Naive B cell (primary cell): ENCODE data around the gene FGD2. TPM values are rescaled to one million over a fixed set of nuclear protein-coding genes. Genes with fewer than 3 reads are reported as not detected.

Source experiments
- ATAC-seq, 2 donors: fragments of 150-1000 bp; cut with Tn5 transposase; 2 replicates each; pipeline ENCODE4 v1.10.0; 2021; ENCODE audit warnings: low read depth in 2 of 2, mild to moderate bottlenecking in 2 of 2, moderate library complexity in 2 of 2
- DNase-seq: peaks from one replicate; pipeline ENCODE4 v3.0.0; 2022
- H3K27ac Mint-ChIP-seq, 6 donors: one replicate each; pipeline ENCODE4 v1.8.0; 2020 to 2022; ENCODE audit warnings: mild to moderate bottlenecking in 6 of 6, mixed read lengths in 6 of 6, moderate library complexity in 5 of 6, inconsistent platforms in 2 of 6
- H3K27me3 Mint-ChIP-seq, 3 donors: one replicate each; pipeline ENCODE4 v1.8.0; 2021 to 2022; ENCODE audit warnings: mixed read lengths in 3 of 3, mild to moderate bottlenecking in 1 of 3
- H3K36me3 Mint-ChIP-seq, 2 donors: one replicate each; pipeline ENCODE4 v1.8.0; 2020 to 2022; ENCODE audit warnings: mixed read lengths in 2 of 2, inconsistent platforms in 1 of 2, mild to moderate bottlenecking in 1 of 2
- H3K4me1 Mint-ChIP-seq, 3 donors: one replicate each; pipeline ENCODE4 v1.8.0; 2020 to 2022; ENCODE audit warnings: mixed read lengths in 3 of 3, inconsistent platforms in 1 of 3, mild to moderate bottlenecking in 1 of 3, moderate library complexity in 1 of 3
- H3K4me3 Mint-ChIP-seq, 8 donors: one replicate each; pipeline ENCODE4 v1.8.0; 2020 to 2022; ENCODE audit warnings: mild to moderate bottlenecking in 8 of 8, mixed read lengths in 8 of 8, moderate library complexity in 8 of 8, inconsistent platforms in 2 of 8
- H3K9me3 Mint-ChIP-seq, 7 donors: one replicate each; pipeline ENCODE4 v1.8.0; 2020 to 2022; ENCODE audit warnings: mixed read lengths in 7 of 7, mild to moderate bottlenecking in 5 of 7, inconsistent platforms in 2 of 7, moderate library complexity in 1 of 7
- polyA plus RNA-seq, 6 donors: library from polyadenylated mRNA; unstranded; fragments of 300-500 nt; fragmentation: Illumina TruSeq; gene quantifications; one replicate each; pipeline ENCODE4 v1.2.3, GENCODE V29; 2021; ENCODE audit warnings: low read depth in 6 of 6

Gene FGD2, protein sequence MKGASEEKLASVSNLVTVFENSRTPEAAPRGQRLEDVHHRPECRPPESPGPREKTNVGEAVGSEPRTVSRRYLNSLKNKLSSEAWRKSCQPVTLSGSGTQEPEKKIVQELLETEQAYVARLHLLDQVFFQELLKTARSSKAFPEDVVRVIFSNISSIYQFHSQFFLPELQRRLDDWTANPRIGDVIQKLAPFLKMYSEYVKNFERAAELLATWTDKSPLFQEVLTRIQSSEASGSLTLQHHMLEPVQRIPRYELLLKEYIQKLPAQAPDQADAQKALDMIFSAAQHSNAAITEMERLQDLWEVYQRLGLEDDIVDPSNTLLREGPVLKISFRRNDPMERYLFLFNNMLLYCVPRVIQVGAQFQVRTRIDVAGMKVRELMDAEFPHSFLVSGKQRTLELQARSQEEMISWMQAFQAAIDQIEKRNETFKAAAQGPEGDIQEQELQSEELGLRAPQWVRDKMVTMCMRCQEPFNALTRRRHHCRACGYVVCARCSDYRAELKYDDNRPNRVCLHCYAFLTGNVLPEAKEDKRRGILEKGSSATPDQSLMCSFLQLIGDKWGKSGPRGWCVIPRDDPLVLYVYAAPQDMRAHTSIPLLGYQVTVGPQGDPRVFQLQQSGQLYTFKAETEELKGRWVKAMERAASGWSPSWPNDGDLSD
- 100 to 1,000 TPM in 1 of 6 donors, 10 to 100 TPM in 5; 31.5 to 133 (median 69.2) TPM for polyA plus RNA-seq

DNA sequence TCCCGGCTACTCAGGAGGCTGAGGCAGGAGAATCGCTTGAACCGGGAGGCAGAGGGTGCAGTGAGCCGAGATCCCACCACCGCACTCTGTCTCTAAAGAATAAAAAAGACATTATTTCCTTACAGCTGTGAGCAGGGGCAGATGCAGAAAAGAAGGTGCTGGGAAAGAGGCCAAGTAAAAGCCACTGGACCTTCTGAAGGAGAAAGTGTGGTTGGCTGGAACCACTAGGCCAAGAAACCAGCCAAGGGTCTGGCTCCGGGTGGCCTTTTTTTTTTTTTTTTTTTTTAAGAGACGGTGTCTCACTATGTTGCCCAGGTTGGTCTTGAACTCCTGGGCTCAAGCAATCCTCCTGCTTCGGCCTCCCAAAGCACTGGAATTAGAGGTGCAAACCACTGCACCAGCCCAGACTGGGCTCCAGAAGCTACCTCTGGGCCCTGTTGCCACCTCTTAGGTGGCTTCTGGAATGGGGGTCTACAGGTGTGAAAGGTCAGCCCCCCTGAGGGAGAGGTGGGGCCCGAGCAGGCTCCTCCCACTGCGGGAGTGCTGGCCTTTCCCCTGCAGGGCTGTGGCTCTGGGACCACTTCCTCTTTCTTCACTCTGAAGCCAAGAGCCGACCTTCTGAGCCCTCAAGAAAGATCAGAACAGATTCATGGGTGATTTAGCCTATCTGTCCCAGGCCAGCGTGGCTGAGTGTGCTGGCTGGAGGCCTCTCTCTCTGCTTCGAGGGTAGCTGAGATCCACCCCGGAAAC, at the start of gene FGD2:
Gene FGD2, plus strand, starts transcription at position 595 of the 750 bp plus-strand sequence. CDS start 163 bp downstream, outside the sequence.
- peaks cover 73 to 92% (median 84%) of the 10 kb centered on the region in 3 donors for H3K4me1 Mint-ChIP-seq
- peak within 1 kb of the TSS; percentile 93 to 99 (median 96) for H3K27ac Mint-ChIP-seq
- H3K4me3 Mint-ChIP-seq, result peak within 1 kb of the TSS; percentile 97 to 100 (median 100)
- peaks cover 6 to 14% of the 10 kb centered on the region in 2 donors for H3K36me3 Mint-ChIP-seq
- DNase-seq (peak; percentile 82), ATAC-seq (peak; percentile 75 to 80)
- H3K27me3 Mint-ChIP-seq, result no peaks in the 10 kb centered on the region
- H3K9me3 Mint-ChIP-seq, result no peaks in the 10 kb centered on the region

- peak; percentile 14 to 20 for ATAC-seq
- H3K27me3 Mint-ChIP-seq, result no peaks in the 10 kb centered on the region
- no peak for DNase-seq
Observed at GRCh38 chr6:36955671-36956445, 49.6 kb upstream of the FGD2 start.

DNA sequence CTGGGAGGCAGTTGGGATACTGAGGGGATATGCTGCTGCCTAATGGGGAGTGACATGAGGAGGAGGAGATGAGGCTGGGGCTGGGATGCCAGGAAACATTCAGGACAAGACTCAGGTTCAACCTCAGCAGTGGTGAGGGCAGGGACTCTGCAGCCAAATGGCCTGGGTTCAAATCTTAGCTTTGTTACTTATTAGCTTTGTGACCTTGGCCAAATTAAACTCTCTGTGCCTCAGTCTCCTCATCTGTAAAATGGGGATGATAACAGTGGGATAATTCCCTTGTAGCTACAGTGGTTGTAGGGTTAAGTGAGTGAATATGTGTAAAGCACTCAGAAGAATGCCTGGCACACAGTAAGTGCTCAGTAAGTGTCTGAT, 49.0 kb upstream of the FGD2 start:
- DNase-seq, result no peak
- Mint-ChIP-seq H3K9me3 (no peaks in the 10 kb centered on the region), H3K27ac (peak overlapping the region in 1 of 6 donors; percentile 64), H3K4me1 (peaks cover 33 to 36% (median 36%) of the 10 kb centered on the region in 3 donors), H3K4me3 (peak overlapping the region in 2 of 8 donors; percentile 26 to 75), H3K27me3 (no peaks in the 10 kb centered on the region), H3K36me3 (no peaks in the 10 kb centered on the region)
- no peak for ATAC-seq

More at GRCh38 chr6:36955671-36956445, 49.6 kb upstream of the FGD2 start:
- H3K9me3 Mint-ChIP-seq, result no peaks in the 10 kb centered on the region
- H3K4me3 Mint-ChIP-seq, result peak overlapping the region in 7 of 8 donors; percentile 36 to 85 (median 74)
- no peaks in the 10 kb centered on the region for H3K36me3 Mint-ChIP-seq
- peak overlapping the region in 3 of 6 donors; percentile 64 to 90 (median 88) for H3K27ac Mint-ChIP-seq
- H3K4me1 Mint-ChIP-seq, result peaks cover 29 to 33% (median 32%) of the 10 kb centered on the region in 3 donors

- Mint-ChIP-seq H3K27me3 (no peaks in the 10 kb centered on the region), H3K4me3 (no peak overlapping the region), H3K4me1 (peaks cover 44 to 50% (median 45%) of the 10 kb centered on the region in 3 donors), H3K27ac (no peak overlapping the region), H3K9me3 (no peaks in the 10 kb centered on the region), H3K36me3 (no peaks in the 10 kb centered on the region)
- ATAC-seq (no peak), DNase-seq (no peak)
Observed at GRCh38 chr6:36957773-36958271, 47.6 kb upstream of the FGD2 start.

DNA sequence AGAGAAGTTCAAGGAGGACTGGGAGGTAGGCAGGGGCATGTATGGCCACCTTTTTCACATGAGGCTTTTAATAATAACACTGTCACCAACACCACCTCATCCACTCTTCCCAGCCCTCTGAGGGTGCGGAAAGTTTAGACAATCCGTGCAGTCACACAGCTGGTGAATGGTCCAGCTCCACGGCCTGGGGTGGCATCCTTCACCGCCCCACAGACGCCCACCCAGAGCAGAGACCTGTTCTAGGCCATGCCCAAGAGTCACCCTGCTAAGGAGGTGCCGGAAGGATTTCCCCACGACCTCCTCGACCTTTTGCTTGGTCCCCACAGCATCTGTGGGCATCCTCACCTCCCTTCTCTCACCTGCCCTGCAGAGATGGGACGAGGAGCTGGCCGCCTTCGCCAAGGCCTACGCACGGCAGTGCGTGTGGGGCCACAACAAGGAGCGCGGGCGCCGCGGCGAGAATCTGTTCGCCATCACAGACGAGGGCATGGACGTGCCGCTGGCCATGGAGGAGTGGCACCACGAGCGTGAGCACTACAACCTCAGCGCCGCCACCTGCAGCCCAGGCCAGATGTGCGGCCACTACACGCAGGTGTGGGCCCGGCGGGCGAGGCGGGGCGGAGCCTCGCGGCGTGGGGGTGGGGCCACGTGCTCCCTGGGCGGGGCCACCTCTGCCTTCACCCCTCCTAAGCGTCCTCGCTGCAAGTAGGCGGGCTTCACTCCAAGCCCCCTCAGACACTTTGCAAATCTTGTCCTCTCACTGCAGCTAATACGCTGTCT, 46.5 kb upstream of the FGD2 start:
- H3K4me1 Mint-ChIP-seq, result peaks cover 47 to 55% (median 48%) of the 10 kb centered on the region in 3 donors
- no peak overlapping the region for H3K27ac Mint-ChIP-seq
- DNase-seq (no peak), ATAC-seq (no peak)
- no peaks in the 10 kb centered on the region for H3K36me3 Mint-ChIP-seq
- no peaks in the 10 kb centered on the region for H3K9me3 Mint-ChIP-seq
- H3K27me3 Mint-ChIP-seq, result no peaks in the 10 kb centered on the region
- H3K4me3 Mint-ChIP-seq, result no peak overlapping the region

- Mint-ChIP-seq H3K4me1 (peaks cover 46 to 55% (median 47%) of the 10 kb centered on the region in 3 donors), H3K27ac (no peak overlapping the region), H3K36me3 (no peaks in the 10 kb centered on the region), H3K27me3 (no peaks in the 10 kb centered on the region), H3K4me3 (peak overlapping the region in 1 of 8 donors; percentile 3), H3K9me3 (no peaks in the 10 kb centered on the region)
- DNase-seq, result no peak
- no peak for ATAC-seq
Observed at GRCh38 chr6:36959555-36960250, 45.8 kb upstream of the FGD2 start.

GRCh38 chr6:36961441-36962435, 43.7 kb upstream of the FGD2 start:
- Mint-ChIP-seq H3K4me1 (peaks cover 33 to 40% (median 40%) of the 10 kb centered on the region in 3 donors), H3K27me3 (no peaks in the 10 kb centered on the region), H3K4me3 (peak overlapping the region in 6 of 8 donors; percentile 29 to 76 (median 42)), H3K36me3 (no peaks in the 10 kb centered on the region), H3K27ac (peak overlapping the region in 4 of 6 donors; percentile 42 to 93 (median 80)), H3K9me3 (no peaks in the 10 kb centered on the region)
- DNase-seq, result no peak
- ATAC-seq, result no peak

GRCh38 chr6:36962874-36963273, 42.6 kb upstream of the FGD2 start:
- Mint-ChIP-seq H3K27ac (peak overlapping the region; percentile 60 to 97 (median 91)), H3K4me1 (peaks cover 33 to 40% (median 40%) of the 10 kb centered on the region in 3 donors)
- ATAC-seq, result peak; percentile 79 to 88

GRCh38 chr6:36963451-36964290, 41.8 kb upstream of the FGD2 start:
- DNase-seq (peak; percentile 52), ATAC-seq (peak; percentile 73 to 83)
- Mint-ChIP-seq H3K4me1 (peaks cover 33 to 40% (median 40%) of the 10 kb centered on the region in 3 donors), H3K4me3 (peak overlapping the region; percentile 50 to 91 (median 76)), H3K27ac (peak overlapping the region; percentile 69 to 97 (median 94)), H3K9me3 (no peaks in the 10 kb centered on the region), H3K27me3 (no peaks in the 10 kb centered on the region), H3K36me3 (peaks cover 6 to 9% of the 10 kb centered on the region in 2 donors)

More at GRCh38 chr6:36962874-36963273, 42.6 kb upstream of the FGD2 start:
- DNase-seq, result peak; percentile 80
- H3K4me3 Mint-ChIP-seq, result peak overlapping the region; percentile 16 to 91 (median 78)
- peaks cover 1 to 2% of the 10 kb centered on the region in 2 donors for H3K36me3 Mint-ChIP-seq
- no peaks in the 10 kb centered on the region for H3K27me3 Mint-ChIP-seq
- H3K9me3 Mint-ChIP-seq, result no peaks in the 10 kb centered on the region

GRCh38 chr6:36964349-36964748, 41.1 kb upstream of the FGD2 start:
- no peaks in the 10 kb centered on the region for H3K9me3 Mint-ChIP-seq
- peak overlapping the region in 2 of 8 donors; percentile 28 to 56 for H3K4me3 Mint-ChIP-seq
- H3K36me3 Mint-ChIP-seq, result peaks cover 6 to 12% of the 10 kb centered on the region in 2 donors
- peaks cover 33 to 40% (median 40%) of the 10 kb centered on the region in 3 donors for H3K4me1 Mint-ChIP-seq
- DNase-seq, result no peak
- no peaks in the 10 kb centered on the region for H3K27me3 Mint-ChIP-seq
- peak overlapping the region in 5 of 6 donors; percentile 60 to 93 (median 68) for H3K27ac Mint-ChIP-seq
- ATAC-seq, result no peak
